ENCODE results near the gene TFCP2L1.

TFCP2L1 gene

DNA sequence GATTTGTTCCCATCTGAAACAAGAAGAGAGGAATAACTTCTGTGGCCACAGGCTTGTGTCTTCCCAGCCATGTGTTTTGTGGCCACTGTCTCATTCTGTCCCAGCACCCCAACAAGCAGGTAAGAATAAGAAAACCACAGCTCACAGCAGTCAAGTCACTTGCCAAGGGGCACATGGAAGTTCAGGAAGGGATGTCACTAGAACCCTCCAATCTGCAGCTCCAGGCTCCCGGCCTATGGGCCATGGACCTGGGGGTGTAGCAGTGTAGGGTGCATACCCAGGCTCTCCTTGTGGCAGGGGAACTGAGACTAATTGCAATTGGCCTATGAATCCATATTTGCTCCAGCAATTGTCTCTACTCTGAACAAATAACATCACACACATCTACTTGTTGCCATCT lies 112.5 kb downstream of the TFCP2L1 start:
- no peak for DNase-seq (ENCODE audit: low read depth)

DNA sequence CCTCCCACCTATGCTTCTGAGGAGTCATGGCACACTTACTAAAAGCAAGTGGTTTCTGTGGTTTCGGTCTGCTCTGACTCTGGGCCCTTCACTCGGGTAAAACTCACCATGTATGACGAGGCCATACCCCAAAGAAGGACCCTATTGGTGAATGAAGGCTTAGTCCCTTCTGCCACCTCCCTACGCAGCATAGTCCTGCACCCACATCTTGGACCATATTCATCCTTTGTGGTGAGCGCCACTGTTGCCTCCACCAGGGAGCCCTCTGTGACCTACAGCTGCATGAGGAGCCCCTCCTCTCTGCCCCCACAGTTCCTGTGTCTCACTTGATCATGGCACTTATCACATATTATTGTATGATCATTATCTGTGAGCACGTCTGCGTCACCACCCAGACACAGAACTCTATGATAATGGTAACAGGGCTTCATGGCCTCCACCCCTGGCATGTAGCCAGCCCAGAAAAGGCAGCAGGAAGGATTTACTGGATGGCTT lies 113.3 kb downstream of the TFCP2L1 start:
- DNase-seq (ENCODE audit: low read depth) = no peak

DNA sequence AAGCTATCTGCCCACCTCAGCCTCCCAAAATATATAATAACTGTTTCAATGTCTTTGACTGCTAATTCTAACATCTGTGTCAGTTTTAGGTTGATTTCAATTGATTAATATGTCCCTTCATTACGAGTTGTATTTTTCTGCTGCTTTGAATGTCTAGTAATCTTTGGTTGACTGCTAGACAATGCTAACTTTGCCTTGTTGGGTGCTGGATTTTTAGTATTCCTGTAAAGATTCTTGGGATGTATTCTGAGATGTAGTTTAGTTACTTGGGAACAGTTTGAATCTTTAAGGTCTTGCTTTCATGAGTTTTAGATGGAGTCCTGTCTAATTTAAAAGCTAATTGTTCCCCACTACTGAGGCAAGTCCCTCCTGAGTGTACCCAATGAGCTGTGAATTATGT lies 114.4 kb downstream of the TFCP2L1 start:
- DNase-seq (ENCODE audit: low read depth) = no peak

DNA sequence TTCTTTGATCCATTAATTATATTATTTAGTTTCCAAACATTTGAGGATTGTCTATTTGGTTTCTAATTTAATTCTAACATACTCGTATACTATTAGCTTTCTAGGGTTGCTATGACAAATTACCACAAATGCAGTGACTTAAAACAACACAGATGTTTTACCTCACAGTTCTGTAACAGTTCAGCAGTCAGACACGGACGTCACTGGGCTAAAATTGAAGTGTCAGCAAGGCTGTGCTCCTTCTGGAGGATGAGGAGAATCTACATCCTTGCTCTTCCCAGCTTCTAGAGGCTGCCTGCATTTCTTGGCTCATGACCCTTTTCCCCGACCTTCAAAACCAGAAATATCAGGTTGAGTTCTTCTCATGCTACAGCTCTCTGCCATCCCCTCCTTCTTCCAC lies 117.6 kb downstream of the TFCP2L1 start:
- DNase-seq (ENCODE audit: low read depth) = no peak
